IMR-90 (cell line): ENCODE results near the gene GPER1. TPM values are rescaled to one million over a fixed set of nuclear protein-coding genes. Genes with fewer than 3 reads are reported as not detected.

Source experiments
- ATAC-seq: fragments of 200-7000 bp; cut with Tn5 transposase; 2 replicates; pipeline ENCODE4 v1.9.1; 2020; ENCODE audit warnings: low read depth, mild to moderate bottlenecking, moderate library complexity
- BruUV-seq: library from RNA; stranded (reverse); fragments of 400-500 nt; replicated peaks from 2 replicates; lab custom pipeline; 2021; lab: Mats Ljungman, UMichigan
- CTCF ChIA-PET: fragments of 300-600 bp; formaldehyde crosslinking; extraction: SDS; loops from one replicate; lab custom pipeline; 2021; ENCODE audit warnings: antibody characterized with exemption; lab: Yijun Ruan, JAX
- POLR2A ChIA-PET: fragments of 300-600 bp; sonication (Branson Sonifier 250); formaldehyde crosslinking; loops from one replicate; lab custom pipeline; 2022; ENCODE audit warnings: antibody characterized with exemption; ENCODE audit not compliant: unreplicated experiment; lab: Charles Lee
- DNase-seq: peaks from one replicate; pipeline ENCODE4 v3.0.0; 2013
- H2AFZ ChIP-seq: replicated peaks from 2 replicates; pipeline ENCODE3; 2013; ENCODE audit warnings: low read length, mild to moderate bottlenecking; ENCODE audit not compliant: poor library complexity
- H2AK5ac ChIP-seq: 2 replicates; pipeline ENCODE4 v1.6.1; 2013; ENCODE audit warnings: low read depth, low read length, inconsistent platforms
- H2AK9ac ChIP-seq: replicated peaks from 2 replicates; pipeline ENCODE3; 2013; ENCODE audit warnings: mild to moderate bottlenecking, low read depth, low read length, moderate library complexity; ENCODE audit not compliant: poor library complexity
- H2BK120ac ChIP-seq: 2 replicates; pipeline ENCODE4 v1.6.1; 2013; ENCODE audit warnings: low read depth, low read length, inconsistent platforms
- H2BK15ac ChIP-seq: 3 replicates; pipeline ENCODE4 v1.6.1; 2013; ENCODE audit warnings: low read depth, low read length, inconsistent platforms
- H2BK20ac ChIP-seq: 2 replicates; pipeline ENCODE4 v1.6.1; 2013; ENCODE audit warnings: low read depth, mild to moderate bottlenecking, inconsistent platforms, low read length, moderate library complexity
- H2BK5ac ChIP-seq: 2 replicates; pipeline ENCODE4 v1.6.1; 2013; ENCODE audit warnings: mild to moderate bottlenecking, low read depth, low read length, inconsistent platforms; ENCODE audit not compliant: poor library complexity, severe bottlenecking
- H3K14ac ChIP-seq: replicated peaks from 2 replicates; pipeline ENCODE4 v1.6.1; 2013; ENCODE audit warnings: low read depth, low read length, inconsistent platforms
- H3K18ac ChIP-seq: 2 replicates; pipeline ENCODE4 v1.6.1; 2013; ENCODE audit warnings: low read depth, low read length, control low read depth
- H3K23ac ChIP-seq: 2 replicates; pipeline ENCODE4 v1.6.1; 2013; ENCODE audit warnings: low read depth, low read length, inconsistent platforms
- H3K27ac ChIP-seq: 2 replicates; pipeline ENCODE4 v1.5.1; 2013; ENCODE audit warnings: mild to moderate bottlenecking, control low read depth, low read length; ENCODE audit not compliant: insufficient read depth
- H3K27me3 ChIP-seq: 2 replicates; pipeline ENCODE4 v1.6.1; 2013; ENCODE audit warnings: low read length; ENCODE audit not compliant: control insufficient read depth, insufficient read depth
- H3K36me3 ChIP-seq: 2 replicates; pipeline ENCODE4 v1.6.1; 2013; ENCODE audit warnings: low read length, mixed read lengths; ENCODE audit not compliant: control insufficient read depth, insufficient read depth
- H3K4ac ChIP-seq: 2 replicates; pipeline ENCODE4 v1.6.1; 2013; ENCODE audit warnings: low read depth, low read length, inconsistent platforms
- H3K4me1 ChIP-seq: 2 replicates; pipeline ENCODE4 v1.6.1; 2013; ENCODE audit warnings: low read length, mixed read lengths; ENCODE audit not compliant: control insufficient read depth, insufficient read depth
- H3K4me2 ChIP-seq: 2 replicates; pipeline ENCODE4 v1.6.1; 2013; ENCODE audit warnings: low read depth, mild to moderate bottlenecking, control low read depth, low read length, moderate library complexity
- H3K4me3 ChIP-seq: 2 replicates; pipeline ENCODE4 v1.5.1; 2013; ENCODE audit warnings: low read depth, mild to moderate bottlenecking, control low read depth, low read length, moderate library complexity; ENCODE audit not compliant: insufficient read depth
- H3K56ac ChIP-seq: 2 replicates; pipeline ENCODE4 v1.6.1; 2013; ENCODE audit warnings: low read length, inconsistent platforms; ENCODE audit not compliant: insufficient read depth; ENCODE audit errors: extremely low read depth
- H3K79me1 ChIP-seq, 2 experiments: 2 replicates each; pipeline ENCODE4 v1.6.1; 2013; ENCODE audit warnings: low read length in 2 of 2, inconsistent platforms in 1 of 2, low read depth in 1 of 2
- H3K9ac ChIP-seq: 2 replicates; pipeline ENCODE4 v1.6.1; 2013; ENCODE audit warnings: low read depth, low read length, control low read depth
- H3K9me1 ChIP-seq: 2 replicates; pipeline ENCODE4 v1.6.1; 2013; ENCODE audit warnings: low read length, inconsistent platforms; ENCODE audit not compliant: insufficient read depth
- H3K9me3 ChIP-seq: 2 replicates; pipeline ENCODE4 v1.6.1; 2013; ENCODE audit warnings: low read length; ENCODE audit not compliant: control insufficient read depth, insufficient read depth
- H4K20me1 ChIP-seq: 2 replicates; pipeline ENCODE4 v1.6.1; 2013; ENCODE audit warnings: low read length, inconsistent platforms; ENCODE audit not compliant: insufficient read depth
- H4K5ac ChIP-seq: 2 replicates; pipeline ENCODE4 v1.6.1; 2013; ENCODE audit warnings: mild to moderate bottlenecking, low read depth, low read length, control low read depth
- H4K8ac ChIP-seq, 2 experiments: 2 replicates each; pipeline ENCODE4 v1.6.1; 2013; ENCODE audit warnings: low read depth in 2 of 2, low read length in 2 of 2, control low read depth in 1 of 2, inconsistent platforms in 1 of 2
- H4K91ac ChIP-seq: 2 replicates; pipeline ENCODE4 v1.6.1; 2013; ENCODE audit warnings: low read depth, low read length, inconsistent platforms; ENCODE audit not compliant: insufficient read depth
- CEBPB ChIP-seq: IDR thresholded peaks from 2 replicates; pipeline ENCODE4 v1.6.1; 2012; ENCODE audit warnings: low read depth, low read length, improper control_type of control experiment
- ELK1 ChIP-seq: fragments of 150-350 bp; IDR thresholded peaks from 2 replicates; pipeline ENCODE4 v1.6.1; 2016; ENCODE audit warnings: low read depth, mild to moderate bottlenecking, low read length, moderate library complexity, borderline replicate concordance
- FOS ChIP-seq: fragments of 150-350 bp; IDR thresholded peaks from 2 replicates; pipeline ENCODE4 v1.6.1; 2016; ENCODE audit warnings: low read depth, low read length
- MXI1 ChIP-seq: IDR thresholded peaks from 2 replicates; pipeline ENCODE4 v1.6.1; 2012; ENCODE audit warnings: low read depth, mild to moderate bottlenecking, low read length, moderate library complexity, borderline replicate concordance
- POLR2A ChIP-seq: IDR thresholded peaks from 2 replicates; pipeline ENCODE4 v1.6.1; 2012; ENCODE audit warnings: mild to moderate bottlenecking, low read depth, low read length
- RAD21 ChIP-seq: IDR thresholded peaks from 2 replicates; pipeline ENCODE4 v1.6.1; 2012; ENCODE audit warnings: low read length, improper control_type of control experiment
- RCOR1 ChIP-seq: IDR thresholded peaks from 2 replicates; pipeline ENCODE4 v1.6.1; 2012; ENCODE audit warnings: mild to moderate bottlenecking, low read length, improper control_type of control experiment; ENCODE audit not compliant: insufficient replicate concordance
- RFX5 ChIP-seq: IDR thresholded peaks from 2 replicates; pipeline ENCODE4 v1.8.0; 2012; ENCODE audit warnings: low read depth, mild to moderate bottlenecking, low read length, moderate library complexity
- SMC3 ChIP-seq: fragments of 150-350 bp; IDR thresholded peaks from 2 replicates; pipeline ENCODE4 v1.6.1; 2016; ENCODE audit warnings: low read depth, mild to moderate bottlenecking, antibody characterized with exemption, low read length, moderate library complexity
- WGBS, 2 experiments: methylation state at CpG; one replicate each; pipeline versions ENCODE4 v1.1.5 to v1.1.7; 2013; ENCODE audit warnings: missing lambda C conversion rate in 2 of 2; ENCODE audit not compliant: insufficient read length in 1 of 2; ENCODE audit errors: extremely low coverage in 2 of 2; 5-methylcytosine and 5-hydroxymethylcytosine counted together
- dilution Hi-C: fragments of 300-500 bp; cut with HindIII; formaldehyde crosslinking; loops from one replicate; pipeline ENCODE4 v1.14.3; 2018; ENCODE audit warnings: low sequenced_read_pairs; ENCODE audit not compliant: unreplicated experiment
- in situ Hi-C: fragments of 300-500 bp; cut with MboI; formaldehyde crosslinking; loops from 3 replicates; pipeline ENCODE4 v1.14.3; 2019; ENCODE audit warnings: low sequenced_read_pairs, inconsistent platforms, mixed read lengths
- intact Hi-C: fragments of 100-400 bp; cut with micrococcal nuclease; formaldehyde crosslinking; loops from 2 replicates; pipeline ENCODE4 v1.10.0; 2022
- polyA plus RNA-seq, 3 experiments: library from polyadenylated mRNA; depleted of rRNA; stranded (reverse); fragments of >200 nt; gene quantifications; 2 replicates each; pipeline ENCODE4 v1.2.3, GENCODE V29; 2012; ENCODE audit warnings: low replicate concordance in 1 of 3
- total RNA-seq: library from RNA; depleted of rRNA; stranded (reverse); fragments of >200 nt; gene quantifications from 2 replicates; pipeline ENCODE4 v1.2.3, GENCODE V29; 2012
- TF ChIP-seq, protein P1 (sequence below): conservative IDR thresholded peaks from 2 replicates; pipeline ENCODE4 v1.5.1; 2012; ENCODE audit warnings: mild to moderate bottlenecking, low read depth, low read length, improper control_type of control experiment

Gene GPER1
- total and polyA plus RNA-seq, 2 of the 4 experiments (the other 2 are of a cell fraction): 2.0 to 5.8 TPM

DNA sequence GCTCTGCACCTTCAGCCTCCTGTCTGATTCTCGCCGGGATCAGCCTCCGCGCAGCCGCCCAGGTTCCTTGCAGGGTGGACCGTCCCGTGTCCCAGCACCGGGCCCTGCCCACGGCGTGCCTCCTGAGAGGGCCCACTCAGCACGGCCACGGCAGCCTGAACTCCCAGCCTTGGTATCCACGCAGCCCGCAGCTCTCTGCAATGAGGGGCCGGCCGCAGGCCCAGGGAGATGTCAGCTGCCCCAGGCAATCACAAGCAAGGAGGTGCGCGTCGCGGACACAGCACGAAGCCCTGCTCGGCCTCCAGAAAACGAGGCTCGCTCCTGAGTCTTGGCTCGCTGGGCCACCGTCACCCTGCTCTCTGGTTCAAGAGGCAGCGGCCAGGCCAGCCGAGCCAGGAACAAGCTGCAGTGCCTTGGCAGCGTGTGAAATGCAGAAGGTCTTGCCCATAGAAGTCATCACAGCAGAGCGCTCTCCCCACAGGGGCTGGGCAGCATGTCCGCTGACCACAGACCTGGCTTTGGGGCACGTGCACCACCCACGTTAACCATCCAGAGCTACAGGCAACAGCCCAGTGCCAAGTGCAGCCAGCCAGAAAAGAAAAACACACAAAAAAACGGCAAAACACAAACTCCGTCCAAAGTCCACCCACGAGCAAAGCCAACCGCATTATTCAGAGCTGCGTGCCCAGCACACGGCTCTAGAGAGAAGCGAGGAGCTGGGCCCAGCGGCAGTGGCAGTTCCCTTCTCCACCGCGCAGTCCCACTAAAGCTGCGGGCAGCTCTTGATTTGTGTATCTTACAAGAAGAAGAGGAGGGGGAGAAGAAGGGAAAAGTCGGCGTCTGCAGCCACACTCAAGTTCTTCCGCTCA lies 13.9 kb downstream of the GPER1 start (continued):
- no peak for TF ChIP-seq RFX5

DNA sequence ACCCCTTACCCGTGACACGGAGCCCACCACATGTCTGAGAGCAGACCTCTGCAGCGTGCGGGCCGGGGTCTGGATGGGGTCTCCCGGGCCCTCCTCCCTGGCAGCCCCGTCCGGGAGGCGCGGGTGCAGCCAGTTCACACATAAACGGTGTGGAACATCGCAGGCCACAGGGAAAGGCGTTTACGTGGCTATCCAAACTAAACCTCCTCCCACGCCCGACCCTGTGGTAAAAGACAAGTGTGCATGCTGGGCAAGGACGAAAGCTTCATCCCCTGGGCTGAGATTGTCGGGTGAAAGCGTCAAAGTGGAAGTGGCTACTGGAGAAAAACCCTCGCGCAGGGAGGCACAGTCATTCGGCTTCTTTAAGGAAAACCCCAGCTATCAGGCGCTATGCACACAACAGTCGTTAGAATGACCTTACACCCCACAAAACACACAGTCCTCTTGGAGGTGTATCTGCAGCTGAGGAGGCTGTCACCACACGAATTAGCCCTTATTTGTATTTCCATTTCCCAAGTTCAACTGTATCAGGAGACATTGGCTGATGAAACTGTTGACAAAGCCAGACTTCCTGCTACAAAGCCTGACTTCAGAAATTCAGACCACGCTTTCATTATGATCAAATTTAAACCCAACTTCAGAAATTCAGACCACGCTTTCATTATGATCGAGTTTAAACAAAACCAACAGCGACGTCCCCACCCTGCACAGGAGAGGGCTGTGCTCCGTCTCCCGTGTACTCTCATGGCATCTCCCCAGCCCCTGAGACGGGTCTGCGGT lies 15.3 kb downstream of the GPER1 start:
- Histone ChIP-seq H4K91ac (no peak overlapping the region), H3K14ac (no peak overlapping the region), H3K27me3 (no peaks in the 10 kb centered on the region), H3K36me3 (peaks cover 2% of the 10 kb centered on the region), H3K56ac (no peak overlapping the region), H2BK15ac (no peak overlapping the region), H3K23ac (no peak overlapping the region), H3K4me3 (no peak overlapping the region), H4K5ac (no peak overlapping the region), H2BK120ac (no peak overlapping the region), H4K8ac (no peak overlapping the region), H3K9me3 (no peaks in the 10 kb centered on the region), H2AK5ac (no peak overlapping the region), H2BK20ac (no peak overlapping the region), H3K9ac (no peak overlapping the region), H4K20me1 (peaks cover 10% of the 10 kb centered on the region; the same call in 1 of the 2 replicates), H3K4me1 (peaks cover 2% of the 10 kb centered on the region; the same call in 1 of the 2 replicates), H3K9me1 (no peaks in the 10 kb centered on the region; the same call in 1 of the 2 replicates), H2BK5ac (no peak overlapping the region), H3K18ac (no peak overlapping the region), H3K27ac (no peak overlapping the region), H3K4ac (no peak overlapping the region), H2AK9ac (no peak overlapping the region), H3K4me2 (no peak overlapping the region), H3K79me1 (peaks cover 8 to 23% of the 10 kb centered on the region in 2 experiments; a peak in 3 of 4 replicates), H2AFZ (no peak overlapping the region)
- dilution Hi-C loops: no loop called here
- intact Hi-C loops: no loop called here
- ChIA-PET POLR2A (no interaction called here), CTCF (no interaction called here)
- BruUV-seq: no TSS peak
- ATAC-seq (no peak), DNase-seq (no peak)
- in situ Hi-C loops: no loop called here
- 85% methylated on average over 15 of the region's 34 CpGs; no CpG with 5 or more reads in 1 of the 2 experiments for WGBS, 2 experiments
- TF ChIP-seq, protein P1, sequence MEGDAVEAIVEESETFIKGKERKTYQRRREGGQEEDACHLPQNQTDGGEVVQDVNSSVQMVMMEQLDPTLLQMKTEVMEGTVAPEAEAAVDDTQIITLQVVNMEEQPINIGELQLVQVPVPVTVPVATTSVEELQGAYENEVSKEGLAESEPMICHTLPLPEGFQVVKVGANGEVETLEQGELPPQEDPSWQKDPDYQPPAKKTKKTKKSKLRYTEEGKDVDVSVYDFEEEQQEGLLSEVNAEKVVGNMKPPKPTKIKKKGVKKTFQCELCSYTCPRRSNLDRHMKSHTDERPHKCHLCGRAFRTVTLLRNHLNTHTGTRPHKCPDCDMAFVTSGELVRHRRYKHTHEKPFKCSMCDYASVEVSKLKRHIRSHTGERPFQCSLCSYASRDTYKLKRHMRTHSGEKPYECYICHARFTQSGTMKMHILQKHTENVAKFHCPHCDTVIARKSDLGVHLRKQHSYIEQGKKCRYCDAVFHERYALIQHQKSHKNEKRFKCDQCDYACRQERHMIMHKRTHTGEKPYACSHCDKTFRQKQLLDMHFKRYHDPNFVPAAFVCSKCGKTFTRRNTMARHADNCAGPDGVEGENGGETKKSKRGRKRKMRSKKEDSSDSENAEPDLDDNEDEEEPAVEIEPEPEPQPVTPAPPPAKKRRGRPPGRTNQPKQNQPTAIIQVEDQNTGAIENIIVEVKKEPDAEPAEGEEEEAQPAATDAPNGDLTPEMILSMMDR: no peak
- TF ChIP-seq SMC3 (no peak), RCOR1 (no peak), CEBPB (no peak), POLR2A (no peak), MXI1 (no peak), FOS (no peak), RAD21 (no peak), ELK1 (no peak), RFX5 (no peak)
